Measurements from ENCODE around the gene SULT1A3. TPM values are rescaled to one million over a fixed set of nuclear protein-coding genes. Genes with fewer than 3 reads are reported as not detected.
"Not testable (repeated sequence)": the region's sequence is repeated elsewhere in the genome, so short reads cannot be mapped to it uniquely, and the experiment has no call there.

Gene SULT1A3
- 10 to 100 TPM; 47.8 to 59.0 TPM for total RNA-seq

DNA sequence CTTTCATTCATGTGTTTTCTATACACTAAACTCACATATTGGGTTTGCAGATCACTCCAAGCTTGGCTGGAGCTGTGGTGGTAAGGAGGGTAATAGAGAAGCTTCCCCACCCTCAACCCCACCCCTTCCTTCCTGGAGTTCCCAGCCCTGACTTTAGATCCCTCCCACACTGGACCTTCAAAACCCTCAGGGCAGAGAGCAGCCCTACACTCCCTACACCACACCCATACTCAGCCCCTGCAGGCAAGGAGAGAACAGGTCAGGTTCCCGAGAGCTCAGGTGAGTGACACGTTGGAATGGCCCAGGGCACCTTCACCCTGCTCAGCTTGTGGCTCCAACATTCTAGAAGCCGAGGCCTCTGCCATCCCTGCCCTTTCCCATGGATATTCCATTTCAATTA lies at the start of gene SULT1A3:
TSS of gene SULT1A3 (plus strand) at position 207 of the 400 bp plus-strand sequence. CDS start 1,474 bp downstream, outside the sequence.
- H3K27me3 ChIP-seq; H3K9me3 ChIP-seq; H3K9ac ChIP-seq (ENCODE audit: low read depth in 2 of 2, low read length in 2 of 2); H3K4me1 ChIP-seq; DNase-seq; H3K36me3 ChIP-seq; H3K4me3 ChIP-seq; H3K27ac ChIP-seq; intact Hi-C loops (cut with DNase I): not testable (repeated sequence)

GRCh38 chr16:30151091-30151490 lies 48.0 kb upstream of the SULT1A3 start:
- Histone ChIP-seq H3K4me3 (no peak overlapping the region), H3K36me3 (no peaks in the 10 kb centered on the region), H3K4me1 (no peaks in the 10 kb centered on the region), H3K27ac (no peak overlapping the region), H3K9me3 (no peaks in the 10 kb centered on the region), H3K27me3 (no peaks in the 10 kb centered on the region), H3K9ac (ENCODE audit: low read depth in 2 of 2, low read length in 2 of 2) (no peak overlapping the region)
- TF ChIP-seq CTCF (IDR thresholded peaks at IDR 0.05) = no peak
- no peak for DNase-seq
- intact Hi-C loops (cut with DNase I) = no loop called here

- Histone ChIP-seq H3K4me3 (no peak overlapping the region), H3K27me3 (no peaks in the 10 kb centered on the region), H3K4me1 (no peaks in the 10 kb centered on the region), H3K27ac (no peak overlapping the region), H3K9me3 (no peaks in the 10 kb centered on the region), H3K9ac (ENCODE audit: low read depth in 2 of 2, low read length in 2 of 2) (no peak overlapping the region), H3K36me3 (no peaks in the 10 kb centered on the region)
- TF ChIP-seq CTCF (IDR thresholded peaks at IDR 0.05) = no peak
- intact Hi-C loops (cut with DNase I) = no loop called here
- DNase-seq = no peak
Measured at GRCh38 chr16:30152517-30152916, 46.5 kb upstream of the SULT1A3 start.

- Histone ChIP-seq H3K9me3 (no peaks in the 10 kb centered on the region), H3K9ac (ENCODE audit: low read depth in 2 of 2, low read length in 2 of 2) (no peak overlapping the region), H3K27me3 (no peaks in the 10 kb centered on the region), H3K27ac (no peak overlapping the region), H3K4me3 (no peak overlapping the region), H3K36me3 (no peaks in the 10 kb centered on the region), H3K4me1 (no peaks in the 10 kb centered on the region)
- no peak for TF ChIP-seq CTCF (IDR thresholded peaks at IDR 0.05)
- intact Hi-C loops (cut with DNase I) = no loop called here
- DNase-seq = no peak
Measured at GRCh38 chr16:30155188-30155587, 43.9 kb upstream of the SULT1A3 start.

- Histone ChIP-seq H3K9ac (ENCODE audit: low read depth in 2 of 2, low read length in 2 of 2) (no peak overlapping the region), H3K36me3 (no peaks in the 10 kb centered on the region), H3K27me3 (no peaks in the 10 kb centered on the region), H3K4me1 (no peaks in the 10 kb centered on the region), H3K4me3 (no peak overlapping the region), H3K9me3 (no peaks in the 10 kb centered on the region), H3K27ac (no peak overlapping the region)
- TF ChIP-seq CTCF (IDR thresholded peaks at IDR 0.05) = no peak
- DNase-seq = no peak
- intact Hi-C loops (cut with DNase I) = no loop called here
Measured at GRCh38 chr16:30157214-30157613, 41.8 kb upstream of the SULT1A3 start.

- TF ChIP-seq CTCF (IDR thresholded peaks at IDR 0.05) = no peak
- no peak for DNase-seq
- intact Hi-C loops (cut with DNase I) = no loop called here
- Histone ChIP-seq H3K9me3 (no peaks in the 10 kb centered on the region), H3K36me3 (no peaks in the 10 kb centered on the region), H3K4me1 (no peaks in the 10 kb centered on the region), H3K27me3 (no peaks in the 10 kb centered on the region), H3K4me3 (no peak overlapping the region), H3K9ac (ENCODE audit: low read depth in 2 of 2, low read length in 2 of 2) (no peak overlapping the region), H3K27ac (no peak overlapping the region)
Measured at GRCh38 chr16:30163538-30163937, 35.5 kb upstream of the SULT1A3 start.

Measured in colonic mucosa (tissue), 4 donors.